ENCODE data around the gene RAP1A.

DNA sequence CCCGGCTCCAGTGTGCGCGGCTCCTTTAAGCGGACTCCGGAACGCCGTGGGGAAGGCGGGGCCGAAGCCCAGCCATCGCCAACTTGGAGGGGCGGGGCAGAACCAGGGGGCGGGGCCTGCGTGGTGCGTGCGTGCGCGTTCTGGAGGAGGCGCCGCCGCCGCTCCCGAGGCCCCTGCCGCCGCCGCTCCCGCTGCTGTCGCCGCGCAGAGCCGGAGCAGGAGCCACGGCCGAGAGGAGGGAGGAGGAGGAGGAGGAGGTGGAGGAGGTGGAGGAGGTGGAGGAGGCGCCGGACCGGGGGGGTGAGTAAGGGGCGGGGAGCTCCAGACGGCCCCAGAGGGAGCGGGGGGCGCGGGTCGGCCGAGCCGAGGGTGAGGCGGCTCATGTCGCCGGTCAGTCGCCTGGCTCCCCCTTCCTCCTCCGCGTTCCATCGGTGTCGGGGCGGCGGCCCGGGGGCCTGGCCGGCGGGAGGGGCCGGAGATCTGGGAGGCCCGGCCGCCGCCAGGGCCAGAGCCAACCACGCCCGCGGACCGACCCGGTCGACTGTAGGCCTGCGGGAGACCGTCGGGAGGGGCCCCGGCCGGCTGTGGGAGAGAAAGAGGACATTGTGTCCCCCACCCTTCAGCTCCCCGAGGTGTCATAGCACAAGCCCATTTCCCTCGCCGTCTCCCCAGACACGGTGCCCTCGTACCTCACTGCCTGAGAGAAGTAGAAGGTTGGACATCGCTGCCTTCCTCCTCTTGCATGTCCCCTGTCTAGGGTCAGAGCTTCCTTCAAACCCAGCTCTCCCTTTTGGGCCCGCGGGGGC, at the start of gene RAP1A:
- TF ChIP-seq RAD21 (IDR thresholded peaks at IDR 0.05; ENCODE audit: low read depth) (no peak), MAX (IDR thresholded peaks at IDR 0.05) (no peak), EP300 (IDR thresholded peaks at IDR 0.05; ENCODE audit: borderline replicate concordance) (no peak), ZBTB7A (IDR thresholded peaks at IDR 0.05; ENCODE audit: low read depth) (no peak), NFIC (IDR thresholded peaks at IDR 0.05) (no peak), CREB1 (IDR thresholded peaks at IDR 0.05; ENCODE audit: low read depth) (no peak), USF1 (IDR thresholded peaks at IDR 0.05) (no peak), FOXM1 (IDR thresholded peaks at IDR 0.05; ENCODE audit: borderline replicate concordance, low read depth) (no peak), TAF1 (IDR thresholded peaks at IDR 0.05; ENCODE audit: low read depth) (peak; percentile 65), TCF12 (IDR thresholded peaks at IDR 0.05; ENCODE audit: low read depth) (no peak), EGR1 (IDR thresholded peaks at IDR 0.05) (no peak), YY1 (IDR thresholded peaks at IDR 0.05; ENCODE audit: low read depth) (no peak), CEBPB (IDR thresholded peaks at IDR 0.05) (no peak)
- TF ChIP-seq, protein P1, sequence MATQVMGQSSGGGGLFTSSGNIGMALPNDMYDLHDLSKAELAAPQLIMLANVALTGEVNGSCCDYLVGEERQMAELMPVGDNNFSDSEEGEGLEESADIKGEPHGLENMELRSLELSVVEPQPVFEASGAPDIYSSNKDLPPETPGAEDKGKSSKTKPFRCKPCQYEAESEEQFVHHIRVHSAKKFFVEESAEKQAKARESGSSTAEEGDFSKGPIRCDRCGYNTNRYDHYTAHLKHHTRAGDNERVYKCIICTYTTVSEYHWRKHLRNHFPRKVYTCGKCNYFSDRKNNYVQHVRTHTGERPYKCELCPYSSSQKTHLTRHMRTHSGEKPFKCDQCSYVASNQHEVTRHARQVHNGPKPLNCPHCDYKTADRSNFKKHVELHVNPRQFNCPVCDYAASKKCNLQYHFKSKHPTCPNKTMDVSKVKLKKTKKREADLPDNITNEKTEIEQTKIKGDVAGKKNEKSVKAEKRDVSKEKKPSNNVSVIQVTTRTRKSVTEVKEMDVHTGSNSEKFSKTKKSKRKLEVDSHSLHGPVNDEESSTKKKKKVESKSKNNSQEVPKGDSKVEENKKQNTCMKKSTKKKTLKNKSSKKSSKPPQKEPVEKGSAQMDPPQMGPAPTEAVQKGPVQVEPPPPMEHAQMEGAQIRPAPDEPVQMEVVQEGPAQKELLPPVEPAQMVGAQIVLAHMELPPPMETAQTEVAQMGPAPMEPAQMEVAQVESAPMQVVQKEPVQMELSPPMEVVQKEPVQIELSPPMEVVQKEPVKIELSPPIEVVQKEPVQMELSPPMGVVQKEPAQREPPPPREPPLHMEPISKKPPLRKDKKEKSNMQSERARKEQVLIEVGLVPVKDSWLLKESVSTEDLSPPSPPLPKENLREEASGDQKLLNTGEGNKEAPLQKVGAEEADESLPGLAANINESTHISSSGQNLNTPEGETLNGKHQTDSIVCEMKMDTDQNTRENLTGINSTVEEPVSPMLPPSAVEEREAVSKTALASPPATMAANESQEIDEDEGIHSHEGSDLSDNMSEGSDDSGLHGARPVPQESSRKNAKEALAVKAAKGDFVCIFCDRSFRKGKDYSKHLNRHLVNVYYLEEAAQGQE (IDR thresholded peaks at IDR 0.05; ENCODE audit: low read depth): no peak
